K562 (cell line): ENCODE data around the gene PCMTD2. TPM values are rescaled to one million over a fixed set of nuclear protein-coding genes. Genes with fewer than 3 reads are reported as not detected.

Experiments used
- ATAC-seq: fragments of 200-7000 bp; cut with Tn5 transposase; 3 replicates; pipeline ENCODE4 v1.9.1; 2020; ENCODE audit warnings: moderate library complexity
- BruUV-seq: library from RNA; stranded (reverse); fragments of 400-500 nt; replicated peaks from 2 replicates; lab custom pipeline; 2021; lab: Mats Ljungman, UMichigan
- CTCF ChIA-PET: fragments of 300-600 bp; formaldehyde crosslinking; extraction: SDS; loops from one replicate; lab custom pipeline; 2021; ENCODE audit warnings: low intra/inter-chr PET ratio; lab: Yijun Ruan, JAX
- POLR2A ChIA-PET: fragments of 300-600, 350-650 bp; sonication (Branson Sonifier 250); formaldehyde crosslinking; extraction: SDS; loops from one replicate; lab custom pipeline; 2021; ENCODE audit warnings: antibody characterized with exemption, inconsistent platforms; lab: Yijun Ruan, JAX
- DNase-seq, 4 experiments: peaks; one replicate each; pipeline versions ENCODE4 v3.0.0 to v3.0.0-alpha.2; 2011 to 2018; ENCODE audit warnings: low spot score in 3 of 4, mixed read lengths in 3 of 4; ENCODE audit errors: extremely low read depth in 1 of 4
- FAIRE-seq: peaks from 2 replicates; lab custom pipeline; 2011; peaks lifted over from hg19 to GRCh38; lab: Jason Lieb, UNC
- H2AFZ ChIP-seq: 2 replicates; pipeline ENCODE4 v1.6.0; 2011; ENCODE audit warnings: low read depth, low read length, control low read depth, inconsistent platforms
- H3K27ac ChIP-seq: fragments of 200-600 bp; 3 replicates; pipeline ENCODE4 v1.8.0; 2011; ENCODE audit warnings: low read depth, mild to moderate bottlenecking, control low read depth, inconsistent platforms, low read length, moderate library complexity, mixed read lengths; ENCODE audit errors: extremely low read depth
- H3K27me3 ChIP-seq, 2 experiments: fragments of 300-600 bp in 1 of 2; 2 replicates in 1 of 2; 3 replicates in 1 of 2; pipeline versions ENCODE4 v1.6.0 to v1.8.0; 2011; ENCODE audit warnings: inconsistent platforms in 2 of 2, low read length in 2 of 2, mild to moderate bottlenecking in 1 of 2, mixed read lengths in 1 of 2, moderate library complexity in 1 of 2; ENCODE audit not compliant: control insufficient read depth in 2 of 2, insufficient read depth in 2 of 2
- H3K36me3 ChIP-seq: fragments of 300-600 bp; 3 replicates; pipeline ENCODE4 v1.8.0; 2011; ENCODE audit warnings: mild to moderate bottlenecking, low read length, inconsistent platforms; ENCODE audit not compliant: control insufficient read depth, insufficient read depth
- H3K4me1 ChIP-seq, 2 experiments: fragments of 200-600 bp in 1 of 2; replicated peaks in 1 of 2; 2 replicates in 1 of 2; 3 replicates in 1 of 2; pipeline versions ENCODE4 v1.5.1 to v1.8.0; 2011; ENCODE audit warnings: inconsistent platforms in 2 of 2, low read length in 2 of 2, mild to moderate bottlenecking in 1 of 2, mixed read lengths in 1 of 2, moderate library complexity in 1 of 2; ENCODE audit not compliant: control insufficient read depth in 2 of 2, insufficient read depth in 2 of 2
- H3K4me2 ChIP-seq: 2 replicates; pipeline ENCODE4 v1.6.1; 2011; ENCODE audit warnings: low read length, control low read depth, inconsistent platforms, mixed read lengths; ENCODE audit not compliant: insufficient read depth
- H3K4me3 ChIP-seq: fragments of 200-600 bp; sonication (generic), shearing (Covaris generic); 2 replicates; pipeline ENCODE4 v1.5.1; 2016; ENCODE audit warnings: control low read depth, inconsistent platforms
- H3K79me2 ChIP-seq: fragments of 200-600 bp; 3 replicates; pipeline ENCODE4 v1.8.0; 2011; ENCODE audit warnings: low read length, inconsistent platforms; ENCODE audit not compliant: control insufficient read depth, insufficient read depth
- H3K9ac ChIP-seq, 2 experiments: 2 replicates each; pipeline versions ENCODE4 v1.6.0 to v1.6.1; 2011; ENCODE audit warnings: low read depth in 2 of 2, low read length in 2 of 2, control low read depth in 1 of 2, inconsistent platforms in 1 of 2, mild to moderate bottlenecking in 1 of 2, mixed read lengths in 1 of 2; ENCODE audit not compliant: insufficient read depth in 1 of 2
- H3K9me1 ChIP-seq: one replicate; pipeline ENCODE4 v1.6.0; 2011; ENCODE audit warnings: inconsistent platforms, mild to moderate bottlenecking, low read length, moderate library complexity; ENCODE audit not compliant: control insufficient read depth, insufficient read depth
- H3K9me3 ChIP-seq: replicated peaks from 2 replicates; pipeline ENCODE4 v1.5.1; 2011; ENCODE audit warnings: low read depth, low read length, inconsistent platforms; ENCODE audit not compliant: control insufficient read depth, insufficient read depth
- H4K20me1 ChIP-seq: replicated peaks from 2 replicates; pipeline ENCODE4 v1.6.1; 2011; ENCODE audit warnings: low read length, inconsistent platforms, mixed read lengths; ENCODE audit not compliant: control insufficient read depth, insufficient read depth
- ATF2 ChIP-seq: sonication (generic); formaldehyde crosslinking; IDR thresholded peaks from 2 replicates; pipeline ENCODE4 v1.8.1; 2022; ENCODE audit warnings: missing genetic modification reagents
- BHLHE40 ChIP-seq: IDR thresholded peaks from 2 replicates; pipeline ENCODE4 v1.6.1; 2011; ENCODE audit warnings: low read length, improper control_type of control experiment
- ELK3 ChIP-seq: fragments of 450-650 bp; formaldehyde crosslinking; IDR thresholded peaks from 2 replicates; pipeline ENCODE4 v1.4.0; 2020; ENCODE audit warnings: mild to moderate bottlenecking
- FOXJ3 ChIP-seq: sonication (generic); formaldehyde crosslinking; IDR thresholded peaks from 2 replicates; pipeline ENCODE4 v1.4.0; 2020; ENCODE audit warnings: mild to moderate bottlenecking, missing genetic modification reagents
- KDM5B ChIP-seq: fragments of 200-600 bp; sonication (generic); IDR thresholded peaks from 2 replicates; pipeline ENCODE4 v1.6.1; 2012; ENCODE audit warnings: low read depth, mild to moderate bottlenecking, moderate library complexity, low read length, control low read depth, inconsistent platforms; ENCODE audit not compliant: insufficient replicate concordance
- MYC ChIP-seq, 2 experiments: fragments of 250-450 bp in 1 of 2; sonication (Bioruptor Pico) in 1 of 2; IDR thresholded peaks; 2 replicates each; pipeline versions ENCODE4 v1.5.1 to v1.6.1; 2012 to 2021; ENCODE audit warnings: low read depth in 2 of 2, borderline replicate concordance in 1 of 2, improper control_type of control experiment in 1 of 2, low read length in 1 of 2, mild to moderate bottlenecking in 1 of 2, moderate library complexity in 1 of 2
- NFE2 ChIP-seq: IDR thresholded peaks from 2 replicates; pipeline ENCODE4 v1.6.1; 2014; ENCODE audit warnings: antibody characterized with exemption, low read depth
- SNIP1 ChIP-seq: fragments of 450-650 bp; IDR thresholded peaks from 2 replicates; pipeline ENCODE4 v1.7.1; 2017; ENCODE audit warnings: low read depth, mild to moderate bottlenecking
- WGBS: fragments of 100-300 bp; shearing (Covaris generic); methylation state at CpG from one replicate; pipeline ENCODE4 v1.1.6; 2016; ENCODE audit warnings: low coverage, mixed read lengths; ENCODE audit not compliant: insufficient coverage; ENCODE audit errors: missing lambda C conversion rate; 5-methylcytosine and 5-hydroxymethylcytosine counted together
- in situ Hi-C: fragments of 300-500 bp; cut with MboI; formaldehyde crosslinking; loops from 4 replicates; pipeline ENCODE4 v1.15.0; 2018; ENCODE audit warnings: inconsistent platforms, mixed read lengths
- intact Hi-C: fragments of 100-400 bp; cut with micrococcal nuclease; formaldehyde crosslinking; loops from 2 replicates; pipeline ENCODE4 v1.14.2; 2022
- polyA plus RNA-seq, 8 experiments: library from polyadenylated mRNA; depleted of rRNA in 4 of 8; stranded (reverse) in 5 of 8; unstranded in 3 of 8; fragments of >200 nt; fragmentation: Nextera tagmentation in 2 of 8; fragmentation: Illumina TruSeq in 1 of 8; extraction: Ambion mirVana in 2 of 8; extraction: Trizol in 1 of 8; gene quantifications; 2 replicates each; pipeline versions ENCODE4 v1.2.1 to v1.2.3, GENCODE V29; 2011 to 2014; ENCODE audit warnings: inconsistent platforms in 1 of 8, missing spikeins in 1 of 8
- total RNA-seq, 7 experiments: library from RNA; depleted of rRNA in 6 of 7; stranded (reverse); fragments of >200 nt in 6 of 7; fragmentation: Illumina TruSeq in 2 of 7; extraction: Trizol in 2 of 7; gene quantifications; 2 replicates each; pipeline versions ENCODE4 v1.2.1 to v1.2.3, GENCODE V29; 2011 to 2021; ENCODE audit warnings: low replicate concordance in 1 of 7

PCMTD2 gene
- total and polyA plus RNA-seq, 9 of the 15 experiments (the other 6 are each of a cell fraction or from before 2014, with no cell fraction given), result 11.3 to 49.3 (median 28.4) TPM

DNA sequence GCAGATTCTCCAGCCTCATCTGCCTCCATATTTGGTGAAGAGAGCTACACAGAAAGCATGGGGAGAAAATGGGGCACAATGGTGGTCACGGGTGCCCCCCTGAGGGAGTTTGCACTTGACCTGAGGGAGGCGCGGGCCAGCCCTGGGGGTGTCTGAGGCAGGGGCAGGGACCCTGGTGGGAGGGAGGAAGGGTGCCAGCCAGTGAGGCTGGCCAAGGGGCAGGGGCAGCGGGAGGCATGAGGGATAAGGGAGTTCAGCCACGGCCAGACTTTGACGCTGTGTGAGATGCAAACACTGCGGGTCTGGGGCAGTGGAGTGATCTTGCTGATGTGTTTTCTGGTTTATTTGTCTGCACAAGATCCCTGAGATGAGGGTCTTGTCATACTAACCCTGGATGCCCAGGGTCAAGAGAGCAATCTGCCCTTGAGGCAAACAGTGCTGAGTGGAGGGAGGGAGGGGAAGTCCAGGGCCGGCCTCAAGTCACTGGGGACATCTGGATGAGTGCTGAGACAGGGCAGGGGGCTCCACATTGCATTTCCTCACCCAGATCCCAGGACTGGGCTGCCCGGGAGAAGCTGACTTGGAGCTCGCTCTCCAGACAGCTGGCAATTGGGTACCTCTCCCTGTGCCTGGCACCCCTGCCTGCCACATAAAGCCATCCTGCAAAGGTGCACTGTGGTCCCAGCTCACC, 8.8 kb upstream of the PCMTD2 start:
- no peak for FAIRE-seq

More for the DNA sequence above, 8.8 kb upstream of the PCMTD2 start:
- 0% methylated on average over 10 of the region's 10 CpGs for WGBS
- Histone ChIP-seq H3K4me1 (peaks cover 0 to 3% of the 10 kb centered on the region in 2 experiments; a peak in 2 of 5 replicates), H3K79me2 (no peaks in the 10 kb centered on the region), H3K27ac (no peak overlapping the region), H3K4me2 (no peak overlapping the region), H3K9me3 (no peaks in the 10 kb centered on the region), H3K27me3 (peaks cover 34 to 61% of the 10 kb centered on the region in 2 experiments; a peak in 4 of 5 replicates), H3K4me3 (no peak overlapping the region), H2AFZ (no peak overlapping the region), H3K9ac (no peak overlapping the region), H3K9me1 (no peaks in the 10 kb centered on the region), H3K36me3 (no peaks in the 10 kb centered on the region), H4K20me1 (no peaks in the 10 kb centered on the region; the same call in 1 of the 2 replicates)
- TF ChIP-seq FOXJ3 (CRISPR knock-in tag), result no peak
- TF ChIP-seq MYC (IDR thresholded peaks at IDR 0.05; ENCODE audit: low read depth, low read length), result no peak
- TF ChIP-seq MYC (CRISPR knock-in tag; IDR thresholded peaks at IDR 0.05; ENCODE audit: borderline replicate concordance, low read depth), result no peak
- no peak for TF ChIP-seq BHLHE40
- TF ChIP-seq NFE2, result no peak
- no peak for TF ChIP-seq ELK3
- TF ChIP-seq SNIP1, result no peak
- no peak for TF ChIP-seq ATF2 (CRISPR knock-in tag)
- TF ChIP-seq KDM5B, result no peak
- POLR2A ChIA-PET, result interaction anchor here (2.0 kb wide), 1 partner anchor 9 kb away, joined by 5 read pairs; the partner anchor contains the start of gene PCMTD2
- CTCF ChIA-PET, result no interaction called here
- no peak for DNase-seq
- in situ Hi-C loops, result no loop called here
- intact Hi-C loops, result no loop called here
- no peak for ATAC-seq
- BruUV-seq, result no TSS peak
